Body of pancreas (tissue), 4 donors: ENCODE measurements around the gene RBM22.

Experiments
- POLR2A ChIP-seq, 3 donors: fragments of 450-650 bp; IDR thresholded peaks; one replicate each; pipeline ENCODE4 v1.6.1; 2016; ENCODE audit warnings: antibody characterized with exemption in 3 of 3, mild to moderate bottlenecking in 2 of 3
- TF ChIP-seq, protein P1 (sequence below), 7 experiments: fragments of 450-650 bp in 4 of 7; fragments of 200-600 bp in 3 of 7; sonication (generic) in 3 of 7; IDR thresholded peaks; one replicate each; pipeline ENCODE4 v1.5.1; 2016 to 2019; ENCODE audit warnings: antibody characterized with exemption in 7 of 7

DNA sequence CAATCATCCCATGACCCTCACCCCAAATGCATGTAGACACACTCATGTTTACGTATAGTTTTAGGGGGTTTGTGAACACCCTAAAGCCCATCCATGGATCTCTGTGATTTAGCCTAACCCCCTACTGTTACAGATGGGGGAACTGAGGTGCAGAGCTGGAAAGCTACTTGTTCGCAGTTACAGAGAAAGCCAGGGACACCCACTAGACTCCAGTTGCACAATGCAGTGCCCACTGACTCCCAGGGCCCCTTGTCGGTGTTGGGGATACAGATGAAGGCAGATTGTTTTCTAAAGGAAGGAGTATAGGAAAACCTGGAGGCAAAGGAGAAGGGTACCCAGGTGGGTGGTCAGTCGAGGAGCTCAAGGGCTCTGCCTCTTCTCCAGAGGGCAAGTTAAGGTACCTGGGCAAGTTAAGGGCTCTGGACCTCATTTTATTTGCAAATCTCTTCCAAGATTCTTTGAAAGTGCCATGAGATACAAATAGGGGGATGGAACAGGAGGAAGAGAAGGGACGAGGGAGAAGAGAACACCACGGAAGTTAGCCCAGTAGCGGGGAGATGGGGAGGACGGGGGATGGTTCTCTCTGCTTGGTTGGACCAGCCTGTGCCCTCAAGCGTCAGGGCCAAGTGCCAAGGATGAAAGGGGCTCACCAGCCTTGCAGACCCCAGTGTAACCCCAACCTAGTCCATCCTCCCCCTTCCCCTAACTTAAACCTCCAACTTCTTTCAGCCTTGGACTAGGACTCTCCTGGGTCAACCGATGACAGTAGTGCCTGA lies 38.9 kb downstream of the RBM22 start:
- TF ChIP-seq, protein P1, sequence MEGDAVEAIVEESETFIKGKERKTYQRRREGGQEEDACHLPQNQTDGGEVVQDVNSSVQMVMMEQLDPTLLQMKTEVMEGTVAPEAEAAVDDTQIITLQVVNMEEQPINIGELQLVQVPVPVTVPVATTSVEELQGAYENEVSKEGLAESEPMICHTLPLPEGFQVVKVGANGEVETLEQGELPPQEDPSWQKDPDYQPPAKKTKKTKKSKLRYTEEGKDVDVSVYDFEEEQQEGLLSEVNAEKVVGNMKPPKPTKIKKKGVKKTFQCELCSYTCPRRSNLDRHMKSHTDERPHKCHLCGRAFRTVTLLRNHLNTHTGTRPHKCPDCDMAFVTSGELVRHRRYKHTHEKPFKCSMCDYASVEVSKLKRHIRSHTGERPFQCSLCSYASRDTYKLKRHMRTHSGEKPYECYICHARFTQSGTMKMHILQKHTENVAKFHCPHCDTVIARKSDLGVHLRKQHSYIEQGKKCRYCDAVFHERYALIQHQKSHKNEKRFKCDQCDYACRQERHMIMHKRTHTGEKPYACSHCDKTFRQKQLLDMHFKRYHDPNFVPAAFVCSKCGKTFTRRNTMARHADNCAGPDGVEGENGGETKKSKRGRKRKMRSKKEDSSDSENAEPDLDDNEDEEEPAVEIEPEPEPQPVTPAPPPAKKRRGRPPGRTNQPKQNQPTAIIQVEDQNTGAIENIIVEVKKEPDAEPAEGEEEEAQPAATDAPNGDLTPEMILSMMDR (IDR thresholded peaks at IDR 0.05): no peak
- no peak for TF ChIP-seq POLR2A (IDR thresholded peaks at IDR 0.05)
